ENCODE data around the gene KHSRP.
"Not testable (repeated sequence)": the region's sequence is repeated elsewhere in the genome, so short reads cannot be mapped to it uniquely, and the experiment has no call there.

KHSRP gene

GRCh38 chr19:6418562-6418932 is 6.1 kb downstream of the KHSRP start:
- no peak for DNase-seq (ENCODE audit: low read depth in 2 of 2)

GRCh38 chr19:6417713-6418561 is 6.7 kb downstream of the KHSRP start:
- DNase-seq (ENCODE audit: low read depth in 2 of 2) = no peak

- DNase-seq (ENCODE audit: low read depth in 2 of 2) = no peak
Measured at GRCh38 chr19:6416658-6417405, 7.8 kb downstream of the KHSRP start.

DNA sequence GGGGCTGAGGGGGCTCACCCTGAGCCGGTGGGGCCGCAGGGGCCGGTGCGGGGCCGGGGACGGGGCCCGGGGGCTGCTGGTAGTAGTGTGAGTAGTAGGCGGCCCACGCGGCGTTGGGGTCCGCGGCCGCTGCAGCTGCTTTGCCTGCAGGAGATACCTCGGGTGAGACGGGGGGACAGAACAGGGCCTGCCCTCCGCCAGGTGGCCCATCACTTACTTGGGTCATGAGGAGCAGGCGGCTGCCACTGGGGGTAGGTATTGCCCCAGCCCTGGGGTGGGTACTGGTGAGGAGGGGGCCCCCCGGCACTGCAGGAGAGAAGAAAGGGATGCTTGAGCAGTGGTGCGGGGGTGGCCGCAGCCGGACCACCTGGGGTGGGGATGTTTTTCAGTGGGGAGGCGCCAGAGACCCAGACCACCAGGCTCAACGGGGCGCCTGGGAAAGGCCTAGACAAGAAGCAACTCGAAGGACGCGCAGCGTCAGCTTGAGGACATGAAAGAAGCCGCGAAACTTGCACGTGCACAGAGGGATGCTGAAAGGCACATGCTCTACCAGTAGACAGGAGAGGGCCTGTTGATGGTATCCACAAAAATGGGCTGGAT is 8.9 kb downstream of the KHSRP start:
- DNase-seq (ENCODE audit: low read depth in 2 of 2) = no peak

DNA sequence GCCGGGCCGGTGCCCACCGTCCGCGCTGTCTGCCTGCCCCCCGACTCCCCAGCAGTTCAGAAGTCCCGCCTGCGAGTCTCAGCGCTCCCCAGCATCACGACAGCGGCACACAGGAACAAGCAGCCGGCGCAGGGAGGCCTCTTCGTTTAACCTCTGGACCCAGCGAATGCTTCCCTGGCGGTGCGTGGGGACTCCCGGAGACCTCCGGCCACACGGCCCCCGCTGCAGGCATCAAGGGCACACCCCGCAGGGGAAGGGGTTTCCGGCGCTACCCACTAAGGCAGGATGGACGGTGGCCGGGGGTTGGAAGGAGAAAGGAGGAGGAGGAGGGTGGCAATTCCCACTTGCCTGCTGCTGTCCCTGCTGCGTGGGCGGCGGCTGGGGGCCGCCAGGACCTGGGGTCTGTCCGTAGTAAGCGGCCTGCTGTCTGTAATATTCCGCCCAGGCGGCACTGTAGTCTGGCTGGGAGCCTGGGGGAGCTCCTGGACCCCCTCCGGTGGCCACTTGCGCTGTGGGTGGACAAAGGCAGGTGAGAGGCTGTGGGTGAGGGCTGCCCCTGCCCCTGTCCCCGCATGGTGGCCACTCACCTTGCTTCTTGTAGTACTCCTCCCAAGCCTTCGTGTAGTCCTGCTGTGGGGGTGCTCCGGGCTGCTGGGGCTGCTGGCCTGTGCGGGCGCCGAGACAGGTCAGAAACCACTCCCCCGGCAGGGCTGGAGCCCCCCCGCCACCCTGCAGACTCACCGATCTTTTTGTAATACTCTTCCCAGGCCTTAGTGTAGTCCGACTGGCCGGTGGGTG is 9.6 kb downstream of the KHSRP start:
- DNase-seq (ENCODE audit: low read depth in 2 of 2) = no peak

DNA sequence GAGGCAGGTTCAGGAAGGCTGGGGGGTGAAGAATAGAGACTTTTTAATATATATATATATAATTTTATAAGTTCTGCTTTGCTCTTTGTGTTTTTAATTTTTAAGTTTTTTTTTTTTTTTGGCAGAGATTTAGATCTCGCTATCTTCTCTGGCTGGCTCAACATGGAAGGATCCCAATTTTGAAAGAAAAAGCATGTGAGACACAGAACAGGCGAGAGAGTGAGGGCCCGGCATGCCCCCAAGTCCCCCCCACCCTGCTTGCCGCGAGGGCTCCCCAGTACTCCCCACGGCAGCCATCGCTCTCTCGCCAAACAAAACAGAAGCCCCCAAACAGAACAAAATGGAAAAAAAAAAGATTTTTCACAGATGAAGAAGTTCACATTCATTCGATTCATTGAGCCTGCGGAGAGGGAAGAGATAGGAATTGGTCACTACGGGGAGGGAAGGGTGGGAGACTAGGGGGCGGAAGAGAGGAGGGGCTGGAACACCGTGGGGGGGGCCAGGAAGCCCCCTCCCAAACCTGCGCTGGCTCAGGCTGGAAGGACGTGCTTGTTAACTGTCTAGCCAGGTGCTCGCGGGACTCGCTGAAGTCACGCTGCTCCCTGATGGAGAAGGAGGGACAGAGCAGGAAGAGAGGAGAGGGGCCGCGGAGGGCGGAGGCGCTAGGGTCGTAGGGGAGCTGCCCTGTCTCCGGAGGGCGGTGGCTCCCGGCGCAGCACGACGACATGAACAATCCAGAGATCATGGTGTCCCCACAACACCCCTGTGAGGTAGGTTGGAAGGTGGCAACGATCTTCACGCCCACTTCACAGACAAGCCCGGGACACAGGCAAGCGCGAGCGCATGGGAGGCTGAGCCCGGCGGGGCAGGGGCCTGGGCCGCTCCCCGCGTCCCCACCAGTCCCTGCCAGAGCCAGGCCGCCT is 10.6 kb downstream of the KHSRP start:
- no peak for DNase-seq (ENCODE audit: low read depth in 2 of 2)

- DNase-seq (ENCODE audit: low read depth in 2 of 2) = no peak
Measured at GRCh38 chr19:6413291-6413690, 11.3 kb downstream of the KHSRP start.

GRCh38 chr19:6412447-6413091 is 12.0 kb downstream of the KHSRP start:
- peak in 1 of 2 donors; percentile 24 for DNase-seq (ENCODE audit: low read depth in 2 of 2)

GRCh38 chr19:6412061-6412446 is 12.6 kb downstream of the KHSRP start:
- DNase-seq (ENCODE audit: low read depth in 2 of 2) = no peak

DNA sequence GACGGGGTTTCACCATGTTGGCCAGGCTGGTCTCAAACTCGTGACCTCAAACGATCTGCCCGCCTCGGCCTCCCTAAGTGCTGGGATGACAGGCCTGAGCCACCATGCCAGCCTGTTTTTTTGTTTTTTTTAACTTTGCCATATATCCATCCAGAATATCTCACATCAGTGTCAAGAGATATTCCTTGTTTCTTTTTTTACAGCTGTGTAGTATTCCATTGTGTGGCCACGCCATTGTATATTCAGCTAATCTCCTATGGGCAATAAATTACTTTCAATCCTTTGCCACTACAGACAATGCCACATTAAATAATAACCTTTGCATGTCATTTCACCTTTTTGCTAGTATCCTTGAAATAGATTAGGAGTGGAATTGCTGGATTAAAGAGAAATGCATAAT is 15.3 kb downstream of the KHSRP start:
- DNase-seq (ENCODE audit: low read depth in 2 of 2) = no peak

- DNase-seq (ENCODE audit: low read depth in 2 of 2) = no peak
Measured at GRCh38 chr19:6406401-6406800, 18.2 kb downstream of the KHSRP start.

DNA sequence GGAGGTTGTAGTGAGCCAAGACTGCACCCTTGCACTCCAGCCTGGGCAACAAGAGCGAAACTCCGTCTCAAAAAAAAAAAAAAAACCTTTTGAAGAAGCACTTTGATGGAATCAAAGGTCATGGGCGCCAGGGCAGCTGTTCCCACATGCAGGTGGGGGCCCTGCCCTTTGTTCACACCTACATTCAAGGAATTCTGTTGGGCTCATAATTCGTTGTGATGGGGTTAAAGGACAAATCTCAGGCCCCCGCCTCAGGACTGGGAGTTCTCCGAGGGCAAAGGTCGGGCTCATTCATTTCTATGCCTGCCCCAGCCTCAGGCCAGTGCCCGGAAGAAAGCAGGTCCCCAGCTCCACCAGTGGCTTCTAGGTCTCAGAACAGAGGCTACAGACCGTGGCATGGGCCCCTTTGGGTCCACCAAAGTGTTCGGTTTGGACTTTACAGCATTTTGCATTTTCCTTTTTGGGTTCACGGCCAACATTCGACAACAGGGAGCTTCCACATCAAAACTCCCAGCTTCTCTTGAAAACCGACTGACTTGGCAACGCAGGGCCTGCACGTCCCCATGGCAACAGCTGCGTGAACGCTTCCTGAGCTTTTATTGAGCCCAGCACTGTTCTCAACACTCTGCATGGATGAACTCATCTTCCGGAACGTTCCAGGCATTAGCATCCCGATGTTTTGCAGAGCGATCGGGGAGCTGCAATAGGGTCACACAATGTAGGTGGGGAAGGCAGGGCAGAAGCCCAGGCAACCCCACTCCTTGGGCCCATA is 21.6 kb downstream of the KHSRP start:
- DNase-seq (ENCODE audit: low read depth in 2 of 2) = no peak

- no peak for DNase-seq (ENCODE audit: low read depth in 2 of 2)
Measured at GRCh38 chr19:6402058-6402457, 22.6 kb downstream of the KHSRP start.

- DNase-seq (ENCODE audit: low read depth in 2 of 2) = not testable (repeated sequence)
Measured at GRCh38 chr19:6400062-6400944, 24.3 kb downstream of the KHSRP start.

DNA sequence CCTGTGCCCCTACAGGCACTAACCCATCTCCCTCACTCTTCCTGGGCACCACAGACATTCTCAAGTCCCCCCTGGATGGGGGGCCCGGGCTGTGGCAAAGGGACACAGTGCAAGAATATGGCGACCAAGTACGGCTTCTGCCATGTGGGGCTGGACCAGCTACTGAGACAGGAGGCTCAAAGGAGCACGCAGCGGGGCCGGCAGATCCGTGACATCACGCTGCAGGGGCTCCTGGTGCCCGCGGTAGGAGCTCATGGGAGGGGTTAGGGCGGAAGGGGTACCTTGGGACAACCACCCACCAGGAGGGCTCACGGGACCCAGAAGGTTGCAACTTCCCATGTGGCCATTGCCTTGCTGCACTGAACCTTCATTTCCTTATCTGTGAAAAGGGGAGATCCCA is 28.3 kb downstream of the KHSRP start:
- DNase-seq (ENCODE audit: low read depth in 2 of 2) = no peak

GRCh38 chr19:6394831-6395230 is 29.8 kb downstream of the KHSRP start:
- no peak for DNase-seq (ENCODE audit: low read depth in 2 of 2)

- no peak for DNase-seq (ENCODE audit: low read depth in 2 of 2)
Measured at GRCh38 chr19:6393983-6394412, 30.6 kb downstream of the KHSRP start.
